Suppressor macrophage treated with lipopolysaccharide for 1 hour (primary cell): ENCODE results near the gene MCTP2.
"Not testable (repeated sequence)": the region's sequence is repeated elsewhere in the genome, so short reads cannot be mapped to it uniquely, and the experiment has no call there.

ENCODE experiments used
- DNase-seq, 3 donors: peaks; one replicate each; pipeline ENCODE4 v3.0.0-alpha.2; 2020 to 2022

MCTP2 gene

GRCh38 chr15:94467034-94467433 lies 235.7 kb downstream of the MCTP2 start:
- DNase-seq, result no peak

GRCh38 chr15:94470492-94470891 lies 239.1 kb downstream of the MCTP2 start:
- no peak for DNase-seq

GRCh38 chr15:94476686-94477085 lies 245.3 kb downstream of the MCTP2 start:
- DNase-seq, result no peak

- DNase-seq, result no peak
Measured at GRCh38 chr15:94477913-94478553, 246.7 kb downstream of the MCTP2 start.

GRCh38 chr15:94478763-94479162 lies 247.4 kb downstream of the MCTP2 start:
- no peak for DNase-seq

- DNase-seq, result no peak
Measured at GRCh38 chr15:94480289-94480834, 249.0 kb downstream of the MCTP2 start.

GRCh38 chr15:94485148-94485719 lies 253.9 kb downstream of the MCTP2 start:
- DNase-seq, result no peak

GRCh38 chr15:94487635-94488034 lies 256.3 kb downstream of the MCTP2 start:
- no peak for DNase-seq

- no peak for DNase-seq
Measured at GRCh38 chr15:94493176-94493575, 261.8 kb downstream of the MCTP2 start.

GRCh38 chr15:94493586-94493985 lies 262.2 kb downstream of the MCTP2 start:
- DNase-seq, result not testable (repeated sequence)

- no peak for DNase-seq
Measured at GRCh38 chr15:94494732-94495131, 263.4 kb downstream of the MCTP2 start.

- no peak for DNase-seq
Measured at GRCh38 chr15:94503293-94503692, 271.9 kb downstream of the MCTP2 start.

- peak in 1 of 3 donors; percentile 8 for DNase-seq
Measured at GRCh38 chr15:94509259-94509658, 277.9 kb downstream of the MCTP2 start.

GRCh38 chr15:94522125-94522524 lies 290.8 kb downstream of the MCTP2 start:
- DNase-seq, result no peak

GRCh38 chr15:94523873-94524272 lies 292.5 kb downstream of the MCTP2 start:
- DNase-seq, result no peak

- no peak for DNase-seq
Measured at GRCh38 chr15:94524565-94524964, 293.2 kb downstream of the MCTP2 start.

- DNase-seq, result peak in 1 of 3 donors; percentile 3
Measured at GRCh38 chr15:94526071-94526689, 294.8 kb downstream of the MCTP2 start.

- no peak for DNase-seq
Measured at GRCh38 chr15:94532226-94532625, 300.9 kb downstream of the MCTP2 start.
